Measurements from ENCODE around the gene CRHR1. TPM values are rescaled to one million over a fixed set of nuclear protein-coding genes. Genes with fewer than 3 reads are reported as not detected.

Gene CRHR1
- polyA plus RNA-seq, 3 donors: not detected

GRCh38 chr17:45786349-45786748 lies 2.2 kb downstream of the CRHR1 start:
- Histone ChIP-seq H3K79me2 (ENCODE audit: insufficient read depth, low read length) (no peaks in the 10 kb centered on the region), H3K4me2 (replicated peaks; ENCODE audit: extremely low read depth, low read length, poor library complexity, severe bottlenecking) (no peak overlapping the region), H3K9ac (ENCODE audit: insufficient read depth, low read length, poor library complexity, severe bottlenecking) (no peak overlapping the region), H3K36me3 (replicated peaks in 1 of 2; ENCODE audit: control insufficient read depth in 1 of 2, insufficient read depth in 2 of 2, low read length in 2 of 2) (no peaks in the 10 kb centered on the region), H3K4me1 (ENCODE audit: control insufficient read depth in 1 of 2, insufficient read depth in 2 of 2, low read length in 2 of 2) (peaks cover 12% of the 10 kb centered on the region in 2 donors), H3K4me3 (replicated peaks in 1 of 3; ENCODE audit: low read depth in 2 of 3, low read length in 3 of 3) (no peak overlapping the region), H2AFZ (ENCODE audit: insufficient read depth, low read depth, low read length, poor library complexity, severe bottlenecking) (no peak overlapping the region), H3K27ac (ENCODE audit: low read depth in 1 of 2, low read length in 2 of 2) (no peak overlapping the region), H3K9me3 (replicated peaks in 1 of 2; ENCODE audit: control insufficient read depth in 1 of 2, insufficient read depth in 1 of 2, low read length in 2 of 2) (peaks cover 0 to 6% of the 10 kb centered on the region in 2 donors), H3K27me3 (ENCODE audit: control insufficient read depth in 2 of 2, insufficient read depth in 2 of 2, low read length in 2 of 2) (peaks cover 51 to 77% of the 10 kb centered on the region in 2 donors), H4K20me1 (ENCODE audit: insufficient read depth, low read length) (no peaks in the 10 kb centered on the region)
- H3K4me3 Mint-ChIP-seq: peak overlapping the region in 1 of 2 donors; percentile 68
- no peaks in the 10 kb centered on the region for H3K36me3 Mint-ChIP-seq
- peaks cover 9% of the 10 kb centered on the region for H3K4me1 Mint-ChIP-seq
- H3K27ac Mint-ChIP-seq: no peak overlapping the region
- DNase-seq: no peak
- H3K9me3 Mint-ChIP-seq: peaks cover 0 to 9% (median 2%) of the 10 kb centered on the region in 7 donors
- no CpG with 5 or more reads among the region's 3 CpGs for WGBS (ENCODE audit: insufficient coverage)
- peaks cover 71 to 88% (median 86%) of the 10 kb centered on the region in 3 donors for H3K27me3 Mint-ChIP-seq (ENCODE audit: low read depth in 3 of 3)
- intact Hi-C loops (cut with micrococcal nuclease): no loop called here
- TF ChIP-seq CTCF (IDR thresholded peaks at IDR 0.05): no peak

GRCh38 chr17:45787044-45787443 lies 2.9 kb downstream of the CRHR1 start:
- H3K27ac Mint-ChIP-seq: no peak overlapping the region
- Histone ChIP-seq H3K9me3 (replicated peaks in 1 of 2; ENCODE audit: control insufficient read depth in 1 of 2, insufficient read depth in 1 of 2, low read length in 2 of 2) (peaks cover 0 to 6% of the 10 kb centered on the region in 2 donors), H3K27me3 (ENCODE audit: control insufficient read depth in 2 of 2, insufficient read depth in 2 of 2, low read length in 2 of 2) (peaks cover 44 to 70% of the 10 kb centered on the region in 2 donors), H3K4me3 (replicated peaks in 1 of 3; ENCODE audit: low read depth in 2 of 3, low read length in 3 of 3) (no peak overlapping the region), H4K20me1 (ENCODE audit: insufficient read depth, low read length) (no peaks in the 10 kb centered on the region), H3K4me1 (ENCODE audit: control insufficient read depth in 1 of 2, insufficient read depth in 2 of 2, low read length in 2 of 2) (peaks cover 12% of the 10 kb centered on the region in 2 donors), H3K27ac (ENCODE audit: low read depth in 1 of 2, low read length in 2 of 2) (no peak overlapping the region), H3K79me2 (ENCODE audit: insufficient read depth, low read length) (no peaks in the 10 kb centered on the region), H3K4me2 (replicated peaks; ENCODE audit: extremely low read depth, low read length, poor library complexity, severe bottlenecking) (no peak overlapping the region), H3K9ac (ENCODE audit: insufficient read depth, low read length, poor library complexity, severe bottlenecking) (no peak overlapping the region), H2AFZ (ENCODE audit: insufficient read depth, low read depth, low read length, poor library complexity, severe bottlenecking) (no peak overlapping the region), H3K36me3 (replicated peaks in 1 of 2; ENCODE audit: control insufficient read depth in 1 of 2, insufficient read depth in 2 of 2, low read length in 2 of 2) (no peaks in the 10 kb centered on the region)
- H3K36me3 Mint-ChIP-seq: no peaks in the 10 kb centered on the region
- no CpG with 5 or more reads among the region's 3 CpGs for WGBS (ENCODE audit: insufficient coverage)
- no peak for TF ChIP-seq CTCF (IDR thresholded peaks at IDR 0.05)
- H3K9me3 Mint-ChIP-seq: peaks cover 0 to 9% (median 2%) of the 10 kb centered on the region in 7 donors
- DNase-seq: no peak
- H3K27me3 Mint-ChIP-seq (ENCODE audit: low read depth in 3 of 3): peaks cover 66 to 83% (median 82%) of the 10 kb centered on the region in 3 donors
- peaks cover 9% of the 10 kb centered on the region for H3K4me1 Mint-ChIP-seq
- intact Hi-C loops (cut with micrococcal nuclease): no loop called here
- H3K4me3 Mint-ChIP-seq: peak overlapping the region in 1 of 2 donors; percentile 57

Measured in CD14-positive monocyte (primary cell).